ENCODE data around the gene SIDT2.
A peak's percentile ranks its signal among the peaks of the same experiment; 100 is the strongest.
"Not testable (repeated sequence)": the region's sequence is repeated elsewhere in the genome, so short reads cannot be mapped to it uniquely, and the experiment has no call there.

Gene SIDT2

GRCh38 chr11:117182551-117182935, 4.0 kb downstream of the SIDT2 start:
- no peak for TF ChIP-seq CTCF (IDR thresholded peaks at IDR 0.05; ENCODE audit: control extremely low read depth, extremely low read depth, low read depth, missing control alignments)
- DNase-seq (ENCODE audit: extremely low spot score): no peak
- ChIA-PET POLR2A (no interaction called here), CTCF (interaction anchor here (1.0 to 7.7 kb wide), 14 partner anchors 11 to 405 kb away, joined by 3 to 118 read pairs (median 5); partner anchors contain the start of genes PCSK7 and TAGLN)

GRCh38 chr11:117183178-117183577, 4.6 kb downstream of the SIDT2 start:
- POLR2A ChIA-PET: not testable (repeated sequence)

GRCh38 chr11:117183724-117184349, 5.3 kb downstream of the SIDT2 start:
- no peak for DNase-seq (ENCODE audit: extremely low spot score)
- CTCF ChIA-PET: interaction anchor here (1.2 to 7.7 kb wide), 2 partner anchors 35 to 44 kb away, joined by 3 to 118 read pairs; partner anchors contain the start of gene PCSK7
- POLR2A ChIA-PET: no interaction called here
- TF ChIP-seq CTCF (IDR thresholded peaks at IDR 0.05; ENCODE audit: control extremely low read depth, extremely low read depth, low read depth, missing control alignments): no peak

More at GRCh38 chr11:117183178-117183577, 4.6 kb downstream of the SIDT2 start:
- CTCF ChIA-PET: interaction anchor here (1.0 to 7.7 kb wide), 4 partner anchors 36 to 405 kb away, joined by 3 to 118 read pairs (median 4); partner anchors contain the start of gene PCSK7
- not testable (repeated sequence) for DNase-seq (ENCODE audit: extremely low spot score)

DNA sequence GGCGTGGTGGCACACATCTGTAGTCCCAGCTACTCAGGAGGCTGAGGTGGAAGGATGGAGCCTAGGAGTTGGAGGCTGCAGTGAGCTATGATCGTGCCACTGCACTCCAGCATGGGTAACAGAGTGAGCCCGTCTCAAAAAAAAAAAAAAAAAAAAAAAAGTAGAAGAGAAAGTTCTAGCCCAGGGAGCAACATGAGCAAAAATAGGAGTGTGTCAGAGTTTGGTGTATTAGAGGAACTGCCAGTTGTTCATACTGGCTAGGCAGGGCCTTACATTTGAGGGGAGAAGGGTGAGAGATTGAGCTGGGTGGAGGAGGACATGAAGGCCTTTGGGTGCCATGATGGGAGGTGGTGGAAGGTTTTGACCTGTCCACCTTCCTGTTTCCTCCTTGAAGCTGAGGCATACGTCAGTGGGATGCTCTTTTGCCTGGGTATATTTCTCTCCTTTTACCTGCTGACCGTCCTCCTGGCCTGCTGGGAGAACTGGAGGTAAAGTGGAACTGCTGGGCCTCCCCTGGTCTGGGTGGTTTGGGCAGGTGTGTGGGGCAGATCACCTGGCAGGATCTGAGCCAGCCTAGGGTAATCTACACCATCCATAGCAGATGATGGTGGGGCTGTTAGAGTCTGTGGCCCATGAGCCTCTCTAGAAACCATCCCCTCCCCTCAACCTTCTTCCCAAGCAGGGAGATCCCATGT, 7.3 kb downstream of the SIDT2 start:
- POLR2A ChIA-PET: interaction anchor here (0.6 kb wide), 2 partner anchors 17 to 389 kb away, joined by 4 to 6 read pairs; no protein-coding TSS in a partner anchor
- CTCF ChIA-PET: interaction anchor here (0.7 to 1.2 kb wide), 2 partner anchors 24 to 40 kb away, joined by 3 to 6 read pairs; no protein-coding TSS in a partner anchor
- peak; percentile 65 for DNase-seq (ENCODE audit: extremely low spot score)
- TF ChIP-seq CTCF (IDR thresholded peaks at IDR 0.05; ENCODE audit: control extremely low read depth, extremely low read depth, low read depth, missing control alignments): no peak

GRCh38 chr11:117186431-117186761, 7.9 kb downstream of the SIDT2 start:
- POLR2A ChIA-PET: interaction anchor here (0.6 kb wide), 1 partner anchor 16 kb away, joined by 4 read pairs; no protein-coding TSS in a partner anchor

DNA sequence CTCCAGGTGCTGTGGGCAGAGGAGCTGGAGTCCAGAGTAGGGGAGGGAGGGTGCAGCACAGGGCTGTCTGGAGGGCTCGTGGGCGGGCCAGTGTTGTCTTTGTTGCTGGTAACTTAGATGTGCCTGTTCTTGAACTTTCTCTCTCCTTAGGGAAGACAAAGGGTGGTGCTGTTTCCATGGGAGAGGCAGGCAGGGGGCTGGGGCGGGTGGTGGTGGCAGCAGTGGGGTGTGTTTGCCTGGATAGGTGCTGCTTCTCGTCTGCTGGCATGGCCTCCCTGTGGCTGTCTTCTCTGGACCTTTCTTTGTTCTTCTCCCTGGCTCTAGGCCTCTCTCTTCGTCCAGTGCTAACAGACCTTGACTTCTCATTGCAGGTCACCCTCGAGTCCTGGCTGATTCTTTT, 8.5 kb downstream of the SIDT2 start:
- POLR2A ChIA-PET: no interaction called here
- TF ChIP-seq CTCF (IDR thresholded peaks at IDR 0.05; ENCODE audit: control extremely low read depth, extremely low read depth, low read depth, missing control alignments): no peak
- DNase-seq (ENCODE audit: extremely low spot score): peak; percentile 24
- CTCF ChIA-PET: no interaction called here

More at GRCh38 chr11:117186431-117186761, 7.9 kb downstream of the SIDT2 start:
- no peak for DNase-seq (ENCODE audit: extremely low spot score)
- no peak for TF ChIP-seq CTCF (IDR thresholded peaks at IDR 0.05; ENCODE audit: control extremely low read depth, extremely low read depth, low read depth, missing control alignments)
- CTCF ChIA-PET: interaction anchor here (1.2 kb wide), 1 partner anchor 40 kb away, joined by 6 read pairs; no protein-coding TSS in a partner anchor

DNA sequence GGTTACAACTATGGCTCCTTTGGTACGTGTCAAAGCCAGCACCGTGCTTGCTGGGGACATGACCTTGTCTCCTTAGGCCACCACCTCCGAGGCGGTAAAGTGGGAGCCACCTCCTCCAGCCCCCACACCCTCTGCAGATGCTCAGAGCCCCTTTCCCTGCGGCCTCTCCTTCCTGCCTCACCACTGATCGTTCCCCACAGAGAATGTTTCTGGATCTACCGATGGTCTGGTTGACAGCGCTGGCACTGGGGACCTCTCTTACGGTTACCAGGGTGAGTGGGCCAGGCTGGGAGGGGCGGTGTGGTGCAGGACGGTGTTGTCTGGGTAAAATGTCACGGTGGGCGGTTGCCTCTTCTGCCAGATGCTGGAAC, 8.9 kb downstream of the SIDT2 start:
- DNase-seq (ENCODE audit: extremely low spot score): no peak
- POLR2A ChIA-PET: no interaction called here
- CTCF ChIA-PET: interaction anchor here (1.7 kb wide), 1 partner anchor 9 kb away, joined by 7 read pairs; the partner anchor contains the start of gene SIDT2
- TF ChIP-seq CTCF (IDR thresholded peaks at IDR 0.05; ENCODE audit: control extremely low read depth, extremely low read depth, low read depth, missing control alignments): no peak
